Heart left ventricle (tissue), 13 donors: ENCODE data around the gene LHX2.

Experiments
- CTCF ChIP-seq, 12 donors: fragments of 200-600 bp; sonication (generic) in 4 of 12; IDR thresholded peaks; one replicate each; pipeline versions ENCODE4 v1.5.0 to v1.8.0; 2018 to 2022; ENCODE audit warnings: antibody characterized with exemption in 12 of 12, mild to moderate bottlenecking in 5 of 12
- POLR2A ChIP-seq, 2 donors: fragments of 450-650 bp; IDR thresholded peaks; one replicate each; pipeline ENCODE4 v1.6.1; 2017; ENCODE audit warnings: antibody characterized with exemption in 2 of 2, mild to moderate bottlenecking in 2 of 2, moderate library complexity in 2 of 2
- donor health status: ischemic (EF 13 %, LVEDD 7.1; RV severe dilation, severe dysfunction).
- donor health status: DM: no; HTN: yes; CAD: no.
- donor health status: DM: no; HTN: no; CAD: no.
- donor health status: ischemic (EF 25% LVEDD 6.9; RV normal size, moderate dysfunction).
- donor health status: ischemic (EF 25% LVEDD 5.7; RV mildly dilated, moderate dysfunction).
- donor health status: ischemic (EF 35%, LVEDD 5.7; RV mildly dilated, moderate dysfunction).
- donor health status: nonischemic (EF 11% LVEDD 7.7; RV severe dilation, severe dysfunction).
- donor health status: DM: yes; HTN: yes; CAD: no.
- donor health status: PGD.
- donor health status: ischemic (EF 29% LVEDD 5.4; RV normal size, mild dysfunction).
- donor health status: nonischemic (EF 23%, LVEDD 6.1; RV moderate dilation, normal function).

GRCh38 chr9:124029617-124030016 lies 18.0 kb downstream of the LHX2 start:
- TF ChIP-seq CTCF (IDR thresholded peaks at IDR 0.05), result no peak
- TF ChIP-seq POLR2A (IDR thresholded peaks at IDR 0.05), result no peak
